ENCODE measurements around the gene MYH7.

Gene MYH7

GRCh38 chr14:23385642-23386265 is 49.7 kb downstream of the MYH7 start:
- DNase-seq = no peak

- DNase-seq = no peak
Measured at GRCh38 chr14:23385244-23385641, 50.2 kb downstream of the MYH7 start.

GRCh38 chr14:23384364-23385080 is 50.9 kb downstream of the MYH7 start:
- DNase-seq = no peak

- DNase-seq = no peak
Measured at GRCh38 chr14:23382731-23383440, 52.6 kb downstream of the MYH7 start.

GRCh38 chr14:23382276-23382675 is 53.2 kb downstream of the MYH7 start:
- DNase-seq = no peak

GRCh38 chr14:23381871-23382270 is 53.6 kb downstream of the MYH7 start:
- DNase-seq = no peak

- no peak for DNase-seq
Measured at GRCh38 chr14:23380976-23381375, 54.5 kb downstream of the MYH7 start.

- DNase-seq = no peak
Measured at GRCh38 chr14:23380197-23380914, 55.1 kb downstream of the MYH7 start.

GRCh38 chr14:23379366-23380196 is 55.9 kb downstream of the MYH7 start:
- DNase-seq = no peak

GRCh38 chr14:23378612-23379220 is 56.7 kb downstream of the MYH7 start:
- DNase-seq = no peak

- DNase-seq = no peak
Measured at GRCh38 chr14:23377573-23378563, 57.6 kb downstream of the MYH7 start.

GRCh38 chr14:23377198-23377550 is 58.3 kb downstream of the MYH7 start:
- no peak for DNase-seq

GRCh38 chr14:23376482-23377197 is 58.8 kb downstream of the MYH7 start, which contains the start of gene CMTM5:
TSS of gene CMTM5 (plus strand) at chr14:23377046. CDS start at chr14:23377252, 206 bp downstream.
- peak; percentile 67 for DNase-seq

- no peak for DNase-seq
Measured at GRCh38 chr14:23375527-23376251, 59.8 kb downstream of the MYH7 start.

- no peak for DNase-seq
Measured at GRCh38 chr14:23373041-23373440, 62.4 kb downstream of the MYH7 start.

GRCh38 chr14:23372509-23372908 is 63.0 kb downstream of the MYH7 start, which contains the start of gene IL25:
TSS of gene IL25 (plus strand) at chr14:23372809.
- DNase-seq = no peak

- DNase-seq = no peak
Measured at GRCh38 chr14:23371865-23372264, 63.6 kb downstream of the MYH7 start.

GRCh38 chr14:23370221-23370620 is 65.2 kb downstream of the MYH7 start:
- no peak for DNase-seq

GRCh38 chr14:23366426-23366921 is 69.0 kb downstream of the MYH7 start:
- peak; percentile 93 for DNase-seq

All from right hindlimb (tissue), 1 donor.